Choroid plexus epithelial cell (primary cell): ENCODE data around the gene ARHGAP23.
A peak's percentile ranks its signal among the peaks of the same experiment; 100 is the strongest.

Experiments used
- DNase-seq: peaks from one replicate; pipeline ENCODE4 v3.0.0-alpha.2; 2010; ENCODE audit warnings: low read depth
- H3K4me3 ChIP-seq: 2 replicates; pipeline ENCODE4 v1.5.1; 2011; ENCODE audit warnings: low read depth, mild to moderate bottlenecking, control low read depth, low read length, moderate library complexity
- CTCF ChIP-seq: conservative IDR thresholded peaks from 2 replicates; pipeline ENCODE4 v1.5.1; 2011; ENCODE audit warnings: low read depth, mild to moderate bottlenecking, control low read depth, inconsistent platforms, low read length, moderate library complexity

Gene ARHGAP23

GRCh38 chr17:38461683-38462082 lies 33.4 kb downstream of the ARHGAP23 start:
- DNase-seq, result no peak
- no peak overlapping the region for H3K4me3 ChIP-seq
- no peak for TF ChIP-seq CTCF

GRCh38 chr17:38463451-38463858 lies 35.2 kb downstream of the ARHGAP23 start:
- TF ChIP-seq CTCF, result no peak
- no peak for DNase-seq
- H3K4me3 ChIP-seq, result no peak overlapping the region

GRCh38 chr17:38464251-38464722 lies 36.0 kb downstream of the ARHGAP23 start:
- no peak for TF ChIP-seq CTCF
- H3K4me3 ChIP-seq, result peak overlapping the region; percentile 64
- no peak for DNase-seq

- no peak for TF ChIP-seq CTCF
- peak overlapping the region; percentile 64 for H3K4me3 ChIP-seq
- DNase-seq, result peak; percentile 96
Measured at GRCh38 chr17:38464723-38465390, 36.6 kb downstream of the ARHGAP23 start.

- TF ChIP-seq CTCF, result no peak
- no peak for DNase-seq
- H3K4me3 ChIP-seq, result peak overlapping the region; percentile 64
Measured at GRCh38 chr17:38465391-38466345, 37.4 kb downstream of the ARHGAP23 start.

- TF ChIP-seq CTCF, result no peak
- no peak overlapping the region for H3K4me3 ChIP-seq
- DNase-seq, result no peak
Measured at GRCh38 chr17:38466346-38467315, 38.4 kb downstream of the ARHGAP23 start.
